GM12891 (cell line): ENCODE results near the gene ZDHHC17.

ENCODE experiments used
- DNase-seq: peaks from one replicate; pipeline ENCODE4 v3.0.0; 2011; ENCODE audit warnings: low spot score; ENCODE audit not compliant: insufficient read length
- FAIRE-seq: peaks from 2 replicates; lab custom pipeline; 2011; peaks lifted over from hg19 to GRCh38; lab: Jason Lieb, UNC
- PAX5 ChIP-seq: IDR thresholded peaks from 2 replicates; pipeline ENCODE4 v1.6.1; 2011; ENCODE audit warnings: low read length, moderate library complexity, mild to moderate bottlenecking; ENCODE audit not compliant: insufficient read depth, severe bottlenecking
- POLR2A ChIP-seq: IDR thresholded peaks from 2 replicates; pipeline ENCODE4 v1.6.1; 2011; ENCODE audit warnings: low read depth, low read length, control low read depth
- POLR2AphosphoS5 ChIP-seq: IDR thresholded peaks from 2 replicates; pipeline ENCODE4 v1.6.1; 2011; ENCODE audit warnings: low read depth, low read length, control low read depth
- POU2F2 ChIP-seq: IDR thresholded peaks from 2 replicates; pipeline ENCODE4 v1.6.1; 2011; ENCODE audit warnings: low read depth, mild to moderate bottlenecking, control low read depth, low read length, moderate library complexity
- SPI1 ChIP-seq: IDR thresholded peaks from 2 replicates; pipeline ENCODE4 v1.6.1; 2011; ENCODE audit warnings: low read depth, low read length, control low read depth
- TAF1 ChIP-seq: IDR thresholded peaks from 2 replicates; pipeline ENCODE4 v1.6.1; 2011; ENCODE audit warnings: low read depth, low read length, control low read depth

Gene ZDHHC17

GRCh38 chr12:76790564-76791552 lies 26.9 kb downstream of the ZDHHC17 start:
- TF ChIP-seq POLR2AphosphoS5 = no peak
- TF ChIP-seq TAF1 = no peak
- no peak for TF ChIP-seq PAX5
- TF ChIP-seq POLR2A = no peak
- TF ChIP-seq POU2F2 = no peak
- TF ChIP-seq SPI1 = no peak
- no peak for DNase-seq
- FAIRE-seq = peak; percentile 59

- FAIRE-seq (no peak), DNase-seq (no peak)
- TF ChIP-seq TAF1 (no peak), POLR2AphosphoS5 (no peak), POU2F2 (no peak), PAX5 (no peak), SPI1 (no peak), POLR2A (no peak)
Observed at GRCh38 chr12:76792828-76793227, 28.9 kb downstream of the ZDHHC17 start.

GRCh38 chr12:76798864-76799263 lies 34.9 kb downstream of the ZDHHC17 start:
- DNase-seq (no peak), FAIRE-seq (no peak)
- no peak for TF ChIP-seq PAX5
- TF ChIP-seq SPI1 = no peak
- TF ChIP-seq POU2F2 = no peak
- no peak for TF ChIP-seq POLR2AphosphoS5
- TF ChIP-seq POLR2A = no peak
- no peak for TF ChIP-seq TAF1

GRCh38 chr12:76799362-76799761 lies 35.4 kb downstream of the ZDHHC17 start:
- TF ChIP-seq POLR2A = no peak
- no peak for TF ChIP-seq POU2F2
- no peak for TF ChIP-seq SPI1
- no peak for TF ChIP-seq PAX5
- TF ChIP-seq POLR2AphosphoS5 = no peak
- no peak for TF ChIP-seq TAF1
- DNase-seq (no peak), FAIRE-seq (no peak)

- DNase-seq (no peak), FAIRE-seq (no peak)
- TF ChIP-seq POLR2AphosphoS5 (no peak), PAX5 (no peak), POLR2A (no peak), TAF1 (no peak), POU2F2 (no peak), SPI1 (no peak)
Observed at GRCh38 chr12:76802060-76802459, 38.1 kb downstream of the ZDHHC17 start.

GRCh38 chr12:76804435-76804976 lies 40.6 kb downstream of the ZDHHC17 start:
- TF ChIP-seq POU2F2 (no peak), PAX5 (no peak), SPI1 (no peak), POLR2A (no peak), POLR2AphosphoS5 (no peak), TAF1 (no peak)
- DNase-seq (no peak), FAIRE-seq (no peak)

- TF ChIP-seq POU2F2 (no peak), POLR2AphosphoS5 (no peak), POLR2A (no peak), SPI1 (no peak), TAF1 (no peak), PAX5 (no peak)
- FAIRE-seq (no peak), DNase-seq (no peak)
Observed at GRCh38 chr12:76810671-76811419, 46.9 kb downstream of the ZDHHC17 start.

GRCh38 chr12:76811976-76812375 lies 48.1 kb downstream of the ZDHHC17 start:
- FAIRE-seq (no peak), DNase-seq (no peak)
- TF ChIP-seq TAF1 = no peak
- no peak for TF ChIP-seq POLR2AphosphoS5
- TF ChIP-seq POU2F2 = no peak
- no peak for TF ChIP-seq POLR2A
- TF ChIP-seq SPI1 = no peak
- TF ChIP-seq PAX5 = no peak

GRCh38 chr12:76813265-76813664 lies 49.4 kb downstream of the ZDHHC17 start:
- TF ChIP-seq POU2F2 (no peak), POLR2AphosphoS5 (no peak), SPI1 (no peak), PAX5 (no peak), TAF1 (no peak)
- DNase-seq (no peak), FAIRE-seq (peak; percentile 59)
